GM23338 (cell line): ENCODE measurements around the gene CFAP300. TPM values are rescaled to one million over a fixed set of nuclear protein-coding genes. Genes with fewer than 3 reads are reported as not detected.

ENCODE experiments used
- ATAC-seq: fragments of 200-7000 bp; cut with Tn5 transposase; 3 replicates; pipeline ENCODE4 v1.9.1; 2020
- DNase-seq: peaks from one replicate; pipeline ENCODE4 v3.0.0-alpha.2; 2015; ENCODE audit warnings: low spot score
- H2AFZ ChIP-seq: fragments of 200-600 bp; sonication (generic); 2 replicates; pipeline ENCODE4 v1.8.0; 2016; ENCODE audit warnings: antibody characterized with exemption, mild to moderate bottlenecking, moderate library complexity
- H3F3A ChIP-seq: fragments of 200-600 bp; sonication (generic); replicated peaks from 2 replicates; pipeline ENCODE4 v1.8.0; 2017; ENCODE audit warnings: antibody characterized with exemption, mixed run types, low read depth
- H3K27ac ChIP-seq: fragments of 200-600 bp; sonication (generic); 2 replicates; pipeline ENCODE4 v1.6.1; 2016; ENCODE audit warnings: low read depth
- H3K27me3 ChIP-seq: fragments of 200-600 bp; sonication (generic); 2 replicates; pipeline ENCODE4 v1.8.0; 2016; ENCODE audit warnings: mild to moderate bottlenecking, mixed run types, moderate library complexity; ENCODE audit not compliant: insufficient read depth
- H3K36me3 ChIP-seq: fragments of 200-600 bp; sonication (generic); 2 replicates; pipeline ENCODE4 v1.8.0; 2016; ENCODE audit warnings: mild to moderate bottlenecking; ENCODE audit not compliant: insufficient read depth
- H3K4me1 ChIP-seq: fragments of 200-600 bp; sonication (generic); 2 replicates; pipeline ENCODE4 v1.8.0; 2016; ENCODE audit warnings: mild to moderate bottlenecking, moderate library complexity; ENCODE audit not compliant: insufficient read depth
- H3K4me2 ChIP-seq: fragments of 200-600 bp; sonication (generic); 2 replicates; pipeline ENCODE4 v1.7.1; 2017; ENCODE audit warnings: mixed run types
- H3K4me3 ChIP-seq: fragments of 200-600 bp; sonication (generic); 2 replicates; pipeline ENCODE4 v1.6.1; 2016; ENCODE audit warnings: mixed run types
- H3K79me2 ChIP-seq: fragments of 200-600 bp; sonication (generic); replicated peaks from 2 replicates; pipeline ENCODE4 v1.8.0; 2017; ENCODE audit warnings: mild to moderate bottlenecking; ENCODE audit not compliant: insufficient read depth
- H3K9me2 ChIP-seq: fragments of 200-600 bp; sonication (generic); 2 replicates; pipeline ENCODE4 v1.8.0; 2017; ENCODE audit not compliant: insufficient read depth
- H4K20me1 ChIP-seq: fragments of 200-600 bp; sonication (generic); replicated peaks from 2 replicates; pipeline ENCODE4 v1.8.0; 2017; ENCODE audit warnings: mild to moderate bottlenecking; ENCODE audit not compliant: insufficient read depth
- H3K27ac Mint-ChIP-seq: 2 replicates; pipeline ENCODE4 v1.8.0; 2020; ENCODE audit warnings: inconsistent platforms, mild to moderate bottlenecking, moderate library complexity, mixed read lengths
- H3K27me3 Mint-ChIP-seq: 3 replicates; pipeline ENCODE4 v1.8.0; 2022; ENCODE audit warnings: low read depth, mild to moderate bottlenecking, moderate library complexity, mixed read lengths, inconsistent platforms; ENCODE audit not compliant: insufficient read depth, poor library complexity
- H3K36me3 Mint-ChIP-seq: 3 replicates; pipeline ENCODE4 v1.8.0; 2021; ENCODE audit warnings: low read depth, mild to moderate bottlenecking, inconsistent platforms, moderate library complexity, mixed read lengths
- H3K4me1 Mint-ChIP-seq: 3 replicates; pipeline ENCODE4 v1.8.0; 2020; ENCODE audit warnings: mild to moderate bottlenecking, inconsistent platforms, mixed read lengths
- H3K4me3 Mint-ChIP-seq: 3 replicates; pipeline ENCODE4 v1.8.0; 2021; ENCODE audit warnings: moderate library complexity, mild to moderate bottlenecking, inconsistent platforms, mixed read lengths
- H3K9me3 Mint-ChIP-seq: 3 replicates; pipeline ENCODE4 v1.8.0; 2020; ENCODE audit warnings: moderate library complexity, mild to moderate bottlenecking, inconsistent platforms, mixed read lengths
- EZH2 ChIP-seq: fragments of 200-600 bp; sonication (generic); IDR thresholded peaks from one replicate; pipeline ENCODE4 v1.8.0; 2017; ENCODE audit warnings: antibody characterized with exemption, mild to moderate bottlenecking, low read depth; ENCODE audit not compliant: unreplicated experiment
- EZH2phosphoT487 ChIP-seq: fragments of 200-600 bp; sonication (generic); IDR thresholded peaks from one replicate; pipeline ENCODE4 v1.8.1; 2018; ENCODE audit warnings: antibody characterized with exemption; ENCODE audit not compliant: unreplicated experiment
- JUNB ChIP-seq: IDR thresholded peaks from one replicate; pipeline ENCODE4 v1.6.1; 2016; ENCODE audit warnings: antibody characterized with exemption; ENCODE audit not compliant: unreplicated experiment
- NANOG ChIP-seq: IDR thresholded peaks from 2 replicates; pipeline ENCODE4 v1.6.1; 2016; ENCODE audit warnings: antibody characterized with exemption, borderline replicate concordance
- POLR2AphosphoS5 ChIP-seq: IDR thresholded peaks from 2 replicates; pipeline ENCODE4 v1.6.1; 2016; ENCODE audit warnings: antibody characterized with exemption, low read depth
- STAT1 ChIP-seq: IDR thresholded peaks from one replicate; pipeline ENCODE4 v1.6.1; 2016; ENCODE audit warnings: antibody characterized with exemption; ENCODE audit not compliant: unreplicated experiment
- ZNF114 ChIP-seq: fragments of 250-450 bp; sonication (Bioruptor Pico); IDR thresholded peaks from 2 replicates; pipeline ENCODE4 v1.5.0; 2020; ENCODE audit warnings: mild to moderate bottlenecking, moderate library complexity
- ZNF331 ChIP-seq: fragments of 250-450 bp; sonication (Bioruptor Pico); IDR thresholded peaks from 2 replicates; pipeline ENCODE4 v1.5.0; 2020; ENCODE audit warnings: low read depth, mild to moderate bottlenecking, moderate library complexity
- polyA plus RNA-seq: library from polyadenylated mRNA; unstranded; fragments of >200 nt; fragmentation: Nextera tagmentation; extraction: Ambion mirVana; gene quantifications from 2 replicates; pipeline ENCODE4 v1.2.1, GENCODE V29; 2016
- total RNA-seq: library from RNA; depleted of rRNA; stranded (reverse); fragments of >200 nt; shearing (Covaris generic); gene quantifications from 2 replicates; pipeline ENCODE4 v1.2.3, GENCODE V29; 2014
- TF ChIP-seq, protein P1 (sequence below): fragments of 250-450 bp; sonication (Bioruptor Pico); IDR thresholded peaks from 2 replicates; pipeline ENCODE4 v1.5.0; 2020; ENCODE audit warnings: mild to moderate bottlenecking, moderate library complexity
- TF ChIP-seq, protein P2 (sequence below), 2 experiments: fragments of 200-600 bp in 1 of 2; sonication (generic) in 1 of 2; conservative IDR thresholded peaks; 2 replicates each; pipeline versions ENCODE4 v1.5.1 to v1.6.1; 2016 to 2017; ENCODE audit warnings: antibody characterized with exemption in 2 of 2, low read depth in 2 of 2, mild to moderate bottlenecking in 2 of 2, moderate library complexity in 1 of 2
- TF ChIP-seq, protein P3 (sequence below): IDR thresholded peaks from 2 replicates; pipeline ENCODE4 v1.6.1; 2016; ENCODE audit warnings: antibody characterized with exemption
- TF ChIP-seq, protein P4 (sequence below): IDR thresholded peaks from one replicate; pipeline ENCODE4 v1.6.1; 2018; ENCODE audit warnings: antibody characterized with exemption; ENCODE audit not compliant: unreplicated experiment

The CFAP300 gene
- total and polyA plus RNA-seq, 2 experiments from 2014 or later, result 1.4 to 6.0 TPM

DNA sequence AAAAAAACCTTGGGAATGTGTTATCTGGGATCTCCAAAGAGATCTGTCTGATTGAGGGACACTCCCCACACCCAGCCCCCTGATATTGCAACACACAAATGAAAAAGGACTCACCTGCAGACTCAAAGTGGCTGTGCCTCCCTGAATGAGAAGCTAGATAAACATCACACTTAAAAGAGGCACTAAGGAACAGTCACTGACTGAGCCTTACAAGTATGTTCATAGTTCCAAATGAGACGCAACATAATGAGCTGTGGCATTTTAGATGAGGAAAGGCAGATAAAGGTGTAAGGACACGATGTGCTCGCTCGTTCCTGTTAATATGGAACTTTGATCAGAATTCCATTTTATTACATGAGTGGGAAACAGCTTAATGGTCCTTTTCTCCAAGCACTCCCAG is 21.0 kb upstream of the CFAP300 start:
- H3F3A ChIP-seq, result no peaks in the 10 kb centered on the region
- H3K4me1 ChIP-seq, result no peaks in the 10 kb centered on the region; the same call in 1 of the 2 replicates
- H2AFZ ChIP-seq, result peak overlapping the region; percentile 74; the same call in 1 of the 2 replicates
- Mint-ChIP-seq H3K9me3 (no peaks in the 10 kb centered on the region), H3K4me3 (no peak overlapping the region), H3K27me3 (no peaks in the 10 kb centered on the region), H3K4me1 (peaks cover 9% of the 10 kb centered on the region), H3K27ac (no peak overlapping the region), H3K36me3 (no peaks in the 10 kb centered on the region)
- no peaks in the 10 kb centered on the region for H3K36me3 ChIP-seq
- no peak overlapping the region for H3K27ac ChIP-seq
- no peak for ATAC-seq
- H3K4me2 ChIP-seq, result no peak overlapping the region
- H3K9me2 ChIP-seq, result no peaks in the 10 kb centered on the region
- TF ChIP-seq STAT1 (no peak), EZH2phosphoT487 (no peak), EZH2 (no peak), POLR2AphosphoS5 (no peak), NANOG (no peak), ZNF114 (CRISPR knock-in tag) (no peak), ZNF331 (CRISPR knock-in tag) (no peak), JUNB (no peak)
- TF ChIP-seq, protein P1, sequence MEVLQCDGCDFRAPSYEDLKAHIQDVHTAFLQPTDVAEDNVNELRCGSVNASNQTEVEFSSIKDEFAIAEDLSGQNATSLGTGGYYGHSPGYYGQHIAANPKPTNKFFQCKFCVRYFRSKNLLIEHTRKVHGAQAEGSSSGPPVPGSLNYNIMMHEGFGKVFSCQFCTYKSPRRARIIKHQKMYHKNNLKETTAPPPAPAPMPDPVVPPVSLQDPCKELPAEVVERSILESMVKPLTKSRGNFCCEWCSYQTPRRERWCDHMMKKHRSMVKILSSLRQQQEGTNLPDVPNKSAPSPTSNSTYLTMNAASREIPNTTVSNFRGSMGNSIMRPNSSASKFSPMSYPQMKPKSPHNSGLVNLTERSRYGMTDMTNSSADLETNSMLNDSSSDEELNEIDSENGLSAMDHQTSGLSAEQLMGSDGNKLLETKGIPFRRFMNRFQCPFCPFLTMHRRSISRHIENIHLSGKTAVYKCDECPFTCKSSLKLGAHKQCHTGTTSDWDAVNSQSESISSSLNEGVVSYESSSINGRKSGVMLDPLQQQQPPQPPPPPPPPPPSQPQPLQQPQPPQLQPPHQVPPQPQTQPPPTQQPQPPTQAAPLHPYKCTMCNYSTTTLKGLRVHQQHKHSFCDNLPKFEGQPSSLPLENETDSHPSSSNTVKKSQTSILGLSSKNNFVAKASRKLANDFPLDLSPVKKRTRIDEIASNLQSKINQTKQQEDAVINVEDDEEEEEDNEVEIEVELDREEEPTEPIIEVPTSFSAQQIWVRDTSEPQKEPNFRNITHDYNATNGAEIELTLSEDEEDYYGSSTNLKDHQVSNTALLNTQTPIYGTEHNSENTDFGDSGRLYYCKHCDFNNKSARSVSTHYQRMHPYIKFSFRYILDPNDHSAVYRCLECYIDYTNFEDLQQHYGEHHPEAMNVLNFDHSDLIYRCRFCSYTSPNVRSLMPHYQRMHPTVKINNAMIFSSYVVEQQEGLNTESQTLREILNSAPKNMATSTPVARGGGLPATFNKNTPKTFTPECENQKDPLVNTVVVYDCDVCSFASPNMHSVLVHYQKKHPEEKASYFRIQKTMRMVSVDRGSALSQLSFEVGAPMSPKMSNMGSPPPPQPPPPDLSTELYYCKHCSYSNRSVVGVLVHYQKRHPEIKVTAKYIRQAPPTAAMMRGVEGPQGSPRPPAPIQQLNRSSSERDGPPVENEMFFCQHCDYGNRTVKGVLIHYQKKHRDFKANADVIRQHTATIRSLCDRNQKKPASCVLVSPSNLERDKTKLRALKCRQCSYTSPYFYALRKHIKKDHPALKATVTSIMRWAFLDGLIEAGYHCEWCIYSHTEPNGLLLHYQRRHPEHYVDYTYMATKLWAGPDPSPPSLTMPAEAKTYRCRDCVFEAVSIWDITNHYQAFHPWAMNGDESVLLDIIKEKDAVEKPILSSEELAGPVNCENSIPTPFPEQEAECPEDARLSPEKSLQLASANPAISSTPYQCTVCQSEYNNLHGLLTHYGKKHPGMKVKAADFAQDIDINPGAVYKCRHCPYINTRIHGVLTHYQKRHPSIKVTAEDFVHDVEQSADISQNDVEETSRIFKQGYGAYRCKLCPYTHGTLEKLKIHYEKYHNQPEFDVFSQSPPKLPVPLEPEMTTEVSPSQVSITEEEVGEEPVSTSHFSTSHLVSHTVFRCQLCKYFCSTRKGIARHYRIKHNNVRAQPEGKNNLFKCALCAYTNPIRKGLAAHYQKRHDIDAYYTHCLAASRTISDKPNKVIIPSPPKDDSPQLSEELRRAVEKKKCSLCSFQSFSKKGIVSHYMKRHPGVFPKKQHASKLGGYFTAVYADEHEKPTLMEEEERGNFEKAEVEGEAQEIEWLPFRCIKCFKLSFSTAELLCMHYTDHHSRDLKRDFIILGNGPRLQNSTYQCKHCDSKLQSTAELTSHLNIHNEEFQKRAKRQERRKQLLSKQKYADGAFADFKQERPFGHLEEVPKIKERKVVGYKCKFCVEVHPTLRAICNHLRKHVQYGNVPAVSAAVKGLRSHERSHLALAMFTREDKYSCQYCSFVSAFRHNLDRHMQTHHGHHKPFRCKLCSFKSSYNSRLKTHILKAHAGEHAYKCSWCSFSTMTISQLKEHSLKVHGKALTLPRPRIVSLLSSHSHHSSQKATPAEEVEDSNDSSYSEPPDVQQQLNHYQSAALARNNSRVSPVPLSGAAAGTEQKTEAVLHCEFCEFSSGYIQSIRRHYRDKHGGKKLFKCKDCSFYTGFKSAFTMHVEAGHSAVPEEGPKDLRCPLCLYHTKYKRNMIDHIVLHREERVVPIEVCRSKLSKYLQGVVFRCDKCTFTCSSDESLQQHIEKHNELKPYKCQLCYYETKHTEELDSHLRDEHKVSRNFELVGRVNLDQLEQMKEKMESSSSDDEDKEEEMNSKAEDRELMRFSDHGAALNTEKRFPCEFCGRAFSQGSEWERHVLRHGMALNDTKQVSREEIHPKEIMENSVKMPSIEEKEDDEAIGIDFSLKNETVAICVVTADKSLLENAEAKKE (CRISPR knock-in tag), result no peak
- TF ChIP-seq, protein P2, sequence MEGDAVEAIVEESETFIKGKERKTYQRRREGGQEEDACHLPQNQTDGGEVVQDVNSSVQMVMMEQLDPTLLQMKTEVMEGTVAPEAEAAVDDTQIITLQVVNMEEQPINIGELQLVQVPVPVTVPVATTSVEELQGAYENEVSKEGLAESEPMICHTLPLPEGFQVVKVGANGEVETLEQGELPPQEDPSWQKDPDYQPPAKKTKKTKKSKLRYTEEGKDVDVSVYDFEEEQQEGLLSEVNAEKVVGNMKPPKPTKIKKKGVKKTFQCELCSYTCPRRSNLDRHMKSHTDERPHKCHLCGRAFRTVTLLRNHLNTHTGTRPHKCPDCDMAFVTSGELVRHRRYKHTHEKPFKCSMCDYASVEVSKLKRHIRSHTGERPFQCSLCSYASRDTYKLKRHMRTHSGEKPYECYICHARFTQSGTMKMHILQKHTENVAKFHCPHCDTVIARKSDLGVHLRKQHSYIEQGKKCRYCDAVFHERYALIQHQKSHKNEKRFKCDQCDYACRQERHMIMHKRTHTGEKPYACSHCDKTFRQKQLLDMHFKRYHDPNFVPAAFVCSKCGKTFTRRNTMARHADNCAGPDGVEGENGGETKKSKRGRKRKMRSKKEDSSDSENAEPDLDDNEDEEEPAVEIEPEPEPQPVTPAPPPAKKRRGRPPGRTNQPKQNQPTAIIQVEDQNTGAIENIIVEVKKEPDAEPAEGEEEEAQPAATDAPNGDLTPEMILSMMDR (conservative IDR thresholded peaks at IDR 0.05; ENCODE audit: low read depth in 2 of 2), result no peak
- TF ChIP-seq, protein P3, sequence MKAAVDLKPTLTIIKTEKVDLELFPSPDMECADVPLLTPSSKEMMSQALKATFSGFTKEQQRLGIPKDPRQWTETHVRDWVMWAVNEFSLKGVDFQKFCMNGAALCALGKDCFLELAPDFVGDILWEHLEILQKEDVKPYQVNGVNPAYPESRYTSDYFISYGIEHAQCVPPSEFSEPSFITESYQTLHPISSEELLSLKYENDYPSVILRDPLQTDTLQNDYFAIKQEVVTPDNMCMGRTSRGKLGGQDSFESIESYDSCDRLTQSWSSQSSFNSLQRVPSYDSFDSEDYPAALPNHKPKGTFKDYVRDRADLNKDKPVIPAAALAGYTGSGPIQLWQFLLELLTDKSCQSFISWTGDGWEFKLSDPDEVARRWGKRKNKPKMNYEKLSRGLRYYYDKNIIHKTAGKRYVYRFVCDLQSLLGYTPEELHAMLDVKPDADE, result no peak
- TF ChIP-seq, protein P4, sequence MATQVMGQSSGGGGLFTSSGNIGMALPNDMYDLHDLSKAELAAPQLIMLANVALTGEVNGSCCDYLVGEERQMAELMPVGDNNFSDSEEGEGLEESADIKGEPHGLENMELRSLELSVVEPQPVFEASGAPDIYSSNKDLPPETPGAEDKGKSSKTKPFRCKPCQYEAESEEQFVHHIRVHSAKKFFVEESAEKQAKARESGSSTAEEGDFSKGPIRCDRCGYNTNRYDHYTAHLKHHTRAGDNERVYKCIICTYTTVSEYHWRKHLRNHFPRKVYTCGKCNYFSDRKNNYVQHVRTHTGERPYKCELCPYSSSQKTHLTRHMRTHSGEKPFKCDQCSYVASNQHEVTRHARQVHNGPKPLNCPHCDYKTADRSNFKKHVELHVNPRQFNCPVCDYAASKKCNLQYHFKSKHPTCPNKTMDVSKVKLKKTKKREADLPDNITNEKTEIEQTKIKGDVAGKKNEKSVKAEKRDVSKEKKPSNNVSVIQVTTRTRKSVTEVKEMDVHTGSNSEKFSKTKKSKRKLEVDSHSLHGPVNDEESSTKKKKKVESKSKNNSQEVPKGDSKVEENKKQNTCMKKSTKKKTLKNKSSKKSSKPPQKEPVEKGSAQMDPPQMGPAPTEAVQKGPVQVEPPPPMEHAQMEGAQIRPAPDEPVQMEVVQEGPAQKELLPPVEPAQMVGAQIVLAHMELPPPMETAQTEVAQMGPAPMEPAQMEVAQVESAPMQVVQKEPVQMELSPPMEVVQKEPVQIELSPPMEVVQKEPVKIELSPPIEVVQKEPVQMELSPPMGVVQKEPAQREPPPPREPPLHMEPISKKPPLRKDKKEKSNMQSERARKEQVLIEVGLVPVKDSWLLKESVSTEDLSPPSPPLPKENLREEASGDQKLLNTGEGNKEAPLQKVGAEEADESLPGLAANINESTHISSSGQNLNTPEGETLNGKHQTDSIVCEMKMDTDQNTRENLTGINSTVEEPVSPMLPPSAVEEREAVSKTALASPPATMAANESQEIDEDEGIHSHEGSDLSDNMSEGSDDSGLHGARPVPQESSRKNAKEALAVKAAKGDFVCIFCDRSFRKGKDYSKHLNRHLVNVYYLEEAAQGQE, result no peak
- no peaks in the 10 kb centered on the region for H3K79me2 ChIP-seq
- no peaks in the 10 kb centered on the region for H3K27me3 ChIP-seq
- DNase-seq, result no peak
- H4K20me1 ChIP-seq, result no peaks in the 10 kb centered on the region
- no peak overlapping the region for H3K4me3 ChIP-seq
